Stimulated activated CD4-positive, alpha-beta T cell treated with anti-CD3 and anti-CD28 coated beads, TNF-alpha, amount 100 ng/mL, for 4 hours (primary cell): ENCODE data around the gene SCFD2.
"Not testable (repeated sequence)": the region's sequence is repeated elsewhere in the genome, so short reads cannot be mapped to it uniquely, and the experiment has no call there.

Source experiments
- DNase-seq, 3 experiments: peaks; one replicate each; pipeline ENCODE4 v3.0.0-alpha.2; 2020; ENCODE audit warnings: low read depth in 3 of 3

Gene SCFD2

GRCh38 chr4:53238352-53238751 is 127.5 kb downstream of the SCFD2 start:
- DNase-seq: not testable (repeated sequence)

- not testable (repeated sequence) for DNase-seq
These were observed 128.1 kb downstream of the SCFD2 start for GRCh38 chr4:53237811-53238210.

GRCh38 chr4:53236624-53237023 is 129.2 kb downstream of the SCFD2 start:
- DNase-seq: not testable (repeated sequence)

DNA sequence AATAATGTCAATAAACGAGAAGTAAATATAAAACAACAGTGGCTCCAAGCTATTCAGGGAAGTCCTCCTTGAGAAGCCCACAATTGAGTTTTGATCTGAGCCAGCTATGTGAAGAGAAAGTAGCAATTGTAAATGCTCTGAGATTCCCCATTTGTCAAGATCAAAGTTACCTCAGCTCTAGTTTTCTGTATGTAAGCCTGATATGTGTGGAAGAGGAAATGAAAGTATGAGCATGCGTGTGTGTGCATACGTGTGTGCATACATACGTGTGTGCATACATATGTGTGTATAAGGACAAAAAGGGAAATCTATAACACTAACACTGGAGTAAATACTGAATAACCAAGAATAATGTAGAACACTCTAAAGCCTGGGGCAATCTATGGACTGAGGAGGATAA is 130.3 kb downstream of the SCFD2 start:
- no peak for DNase-seq

GRCh38 chr4:53234669-53235068 is 131.2 kb downstream of the SCFD2 start:
- DNase-seq: no peak

GRCh38 chr4:53234111-53234510 is 131.8 kb downstream of the SCFD2 start:
- no peak for DNase-seq

GRCh38 chr4:53233114-53233795 is 132.6 kb downstream of the SCFD2 start:
- no peak for DNase-seq

DNA sequence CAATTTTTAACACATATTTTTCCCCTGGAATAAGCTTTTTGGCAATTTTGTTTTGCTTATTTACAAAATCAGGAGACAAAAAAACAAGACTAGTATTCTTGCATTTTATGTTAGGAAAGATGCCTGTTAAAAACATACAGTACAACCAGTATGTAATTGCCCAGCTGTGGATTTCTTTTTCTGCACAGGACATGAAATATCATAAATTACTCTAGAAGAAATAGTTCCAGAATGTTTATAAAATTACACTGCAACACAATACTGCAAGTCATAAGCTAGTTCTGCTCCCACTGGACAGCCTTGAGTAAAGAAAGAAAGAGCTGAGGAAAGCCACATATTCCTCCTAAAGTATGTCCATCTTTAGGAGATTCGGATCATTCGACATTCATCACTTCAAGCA is 133.5 kb downstream of the SCFD2 start:
- DNase-seq: no peak

DNA sequence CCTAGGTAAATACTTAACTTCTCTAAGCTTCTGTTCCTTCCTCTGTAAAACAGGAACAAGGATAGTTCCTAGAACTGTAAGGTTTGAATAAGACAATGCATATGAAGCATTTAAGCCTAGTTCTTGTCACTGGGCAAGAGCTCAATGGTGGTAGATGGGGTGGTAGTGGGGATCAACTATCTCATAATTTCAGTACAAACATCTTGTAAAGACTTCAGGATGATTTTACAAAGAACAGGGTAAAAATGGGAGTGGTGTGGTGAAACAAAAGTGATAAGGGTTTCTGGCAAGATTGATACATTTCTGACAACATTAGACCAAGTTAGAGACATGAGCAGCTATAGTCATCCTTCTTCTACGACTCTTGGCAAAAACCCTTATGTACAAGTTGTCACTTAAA is 137.8 kb downstream of the SCFD2 start:
- no peak for DNase-seq

GRCh38 chr4:53227451-53227850 is 138.4 kb downstream of the SCFD2 start:
- no peak for DNase-seq

DNA sequence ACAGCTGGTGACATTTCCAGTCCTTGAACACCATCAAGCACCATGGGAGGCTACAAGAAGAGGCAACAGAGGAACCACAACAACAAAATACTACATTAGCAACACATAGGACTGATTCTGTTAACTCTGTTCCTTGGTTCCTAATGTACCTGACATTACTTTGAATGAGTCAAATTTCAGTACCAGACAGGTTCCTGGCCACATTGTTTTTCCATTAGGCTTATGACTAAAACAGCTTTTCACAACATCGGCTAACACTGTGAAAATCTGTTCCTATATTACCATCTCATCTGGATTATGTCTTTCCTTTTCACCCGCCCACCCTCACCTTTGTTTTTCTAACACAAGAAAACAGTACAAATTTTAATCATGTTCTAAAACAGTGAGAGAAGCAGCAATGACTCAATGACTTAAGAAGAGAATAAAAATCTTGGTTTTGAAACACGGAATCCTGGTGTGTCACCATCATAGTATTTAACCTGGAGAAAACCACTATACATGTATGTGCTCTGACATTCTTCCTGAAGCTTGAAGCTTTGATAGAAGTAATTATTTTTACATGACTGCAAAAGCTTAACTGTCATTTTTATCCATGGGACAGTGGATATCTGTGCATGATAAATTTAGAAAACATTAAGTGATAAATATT is 143.9 kb downstream of the SCFD2 start:
- DNase-seq: no peak

DNA sequence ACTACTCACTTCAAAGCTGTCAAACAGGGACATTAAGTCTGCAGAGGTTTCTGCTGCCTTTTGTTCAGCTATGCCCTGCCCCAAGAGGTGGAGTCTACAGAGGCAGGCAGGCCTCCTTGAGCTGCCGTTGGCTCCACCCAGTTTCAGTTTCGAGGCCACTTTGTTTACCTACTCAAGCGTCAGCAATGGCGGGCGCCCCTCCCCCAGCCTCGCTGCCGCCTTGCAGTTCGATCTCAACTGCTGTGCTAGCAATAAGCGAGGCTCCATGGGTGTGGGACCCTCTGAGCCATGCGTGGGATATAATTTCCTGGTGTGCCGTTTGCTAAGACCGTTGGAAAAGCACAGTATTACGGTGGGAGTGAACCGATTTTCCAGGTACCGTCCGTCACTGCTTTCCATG is 146.7 kb downstream of the SCFD2 start:
- not testable (repeated sequence) for DNase-seq

DNA sequence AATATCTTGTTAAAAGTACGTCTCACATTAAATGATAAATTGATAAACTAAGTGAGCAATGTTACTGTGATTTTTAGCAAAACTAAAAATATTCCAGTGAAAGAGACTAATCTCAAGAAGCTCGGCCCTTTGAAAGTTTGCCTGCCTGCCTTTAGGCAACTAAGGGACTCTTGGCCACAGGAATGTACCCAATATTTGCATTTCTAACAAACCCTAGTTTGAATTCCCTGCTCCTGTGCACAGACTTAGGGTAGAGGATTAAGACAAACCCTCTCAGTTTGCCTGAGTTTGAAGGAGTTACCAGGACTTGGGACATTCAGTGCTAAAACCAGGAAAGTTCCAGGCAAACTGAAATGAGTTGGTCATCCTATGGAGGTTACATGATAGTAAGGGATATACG is 157.1 kb downstream of the SCFD2 start:
- no peak for DNase-seq

DNA sequence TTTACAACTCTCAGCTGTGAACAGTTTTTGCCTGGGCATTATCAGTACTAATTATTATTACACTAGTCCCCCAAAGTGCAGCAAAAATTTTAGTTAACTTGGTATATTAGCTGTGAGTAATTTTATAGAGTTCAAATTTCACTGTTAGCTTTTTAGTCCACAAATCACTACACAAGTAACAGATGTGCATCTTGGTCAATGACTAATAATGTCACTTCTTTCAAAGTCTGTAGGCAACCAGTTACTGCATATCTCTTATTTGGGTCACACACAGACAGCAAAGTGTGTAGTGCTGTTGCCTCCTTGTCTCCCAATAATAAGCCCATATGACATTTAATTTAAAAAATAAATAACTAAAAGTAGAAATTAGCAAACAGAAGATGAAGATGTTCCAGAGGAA is 159.9 kb downstream of the SCFD2 start:
- DNase-seq: no peak

DNA sequence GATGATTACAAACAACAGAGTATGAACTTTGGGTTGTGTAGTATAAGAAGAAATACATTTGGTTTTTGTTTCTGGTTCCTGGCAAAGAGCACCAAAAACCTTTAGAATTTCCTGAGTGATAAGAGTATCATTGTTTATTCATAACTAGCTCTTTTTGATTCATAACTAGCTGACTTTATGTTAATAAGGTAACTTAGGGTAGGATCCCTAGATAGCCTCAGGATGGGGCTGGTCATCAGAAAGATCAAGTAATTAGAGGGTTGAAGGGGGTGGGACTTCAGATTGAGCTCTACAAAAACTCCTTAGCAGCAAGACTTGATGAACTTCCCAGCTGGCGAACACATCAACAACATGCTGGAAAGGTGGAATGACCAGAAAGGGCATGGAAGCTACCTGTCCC is 166.5 kb downstream of the SCFD2 start:
- no peak for DNase-seq

- DNase-seq: no peak
These were observed 168.1 kb downstream of the SCFD2 start for GRCh38 chr4:53197772-53198142.

DNA sequence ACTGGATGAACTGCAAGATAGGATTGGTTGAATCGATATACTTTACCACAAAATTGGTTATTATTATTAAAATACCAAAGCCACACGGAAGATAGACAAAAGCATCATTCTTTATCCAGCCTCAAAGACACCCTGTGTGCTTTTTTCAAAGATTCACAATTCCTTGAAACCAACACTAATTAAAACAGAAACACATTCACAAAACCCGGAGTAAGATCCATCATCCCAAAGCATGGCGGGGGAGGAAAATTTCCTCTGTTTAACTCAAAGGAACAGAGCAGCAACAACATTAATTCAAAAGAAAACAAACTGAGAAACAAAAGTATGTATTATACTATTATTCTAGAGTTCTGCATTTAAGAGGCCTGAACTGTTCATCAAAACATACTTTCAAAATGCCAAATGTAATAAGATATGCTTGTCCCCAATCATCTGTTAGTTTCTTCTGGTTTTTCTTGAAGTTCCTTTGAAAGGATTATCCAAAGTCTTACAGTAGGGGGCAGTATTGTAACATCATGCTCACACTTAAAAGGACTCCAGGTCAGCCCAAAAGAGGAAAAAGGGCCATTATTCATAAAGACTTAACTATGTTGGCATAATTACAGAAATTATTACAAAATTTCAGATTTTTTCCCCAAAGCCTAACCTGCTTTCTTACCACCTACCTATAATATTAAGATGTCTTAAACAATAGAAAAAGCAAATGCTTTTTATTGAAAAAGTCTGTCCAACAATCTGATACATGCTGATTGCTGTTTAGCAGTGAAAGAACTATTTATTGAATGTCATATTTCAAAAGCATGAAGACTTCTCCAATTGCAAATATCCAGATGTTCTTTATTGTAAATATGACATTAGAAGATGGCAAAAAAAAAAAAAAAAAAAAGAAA is 168.7 kb downstream of the SCFD2 start:
- DNase-seq: no peak

DNA sequence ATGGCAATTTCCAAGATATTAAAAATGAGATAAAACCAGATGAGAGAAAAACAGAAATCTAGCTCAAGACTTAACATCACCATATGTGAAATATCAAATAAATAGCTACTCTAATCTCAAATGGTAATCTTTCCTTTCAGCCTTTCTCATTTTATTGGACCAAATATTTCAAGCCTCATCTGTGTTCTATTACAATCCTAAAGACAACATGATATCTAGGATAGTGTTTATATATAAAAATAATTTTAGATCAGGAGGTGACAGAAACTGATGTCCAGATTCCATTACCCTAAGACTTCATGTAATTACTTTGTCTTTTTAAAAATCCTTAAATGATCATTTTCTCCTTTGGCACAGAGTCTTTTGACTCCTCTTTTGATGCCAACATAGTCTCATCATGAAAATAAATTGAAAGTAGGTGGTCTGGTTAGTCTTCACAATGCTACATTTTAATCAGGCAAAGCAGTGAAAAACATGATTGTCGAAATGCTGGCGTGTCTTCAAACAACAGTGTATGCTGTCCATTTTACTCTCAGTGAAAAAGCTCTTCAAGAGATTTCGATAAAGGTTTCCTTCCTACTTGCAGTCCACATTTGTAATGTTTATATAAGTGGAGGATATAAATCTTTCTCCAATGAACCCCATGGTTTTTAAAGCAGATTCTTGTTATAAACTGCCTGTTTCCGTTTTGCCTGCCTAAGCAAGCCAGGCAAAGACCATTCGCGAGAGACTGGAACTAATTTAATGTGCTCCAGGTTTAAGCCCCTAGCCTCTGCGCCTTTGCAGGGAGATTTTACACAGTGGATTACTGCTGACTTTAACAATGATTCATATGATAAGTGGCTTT is 169.8 kb downstream of the SCFD2 start:
- DNase-seq: no peak

GRCh38 chr4:53194727-53195126 is 171.1 kb downstream of the SCFD2 start:
- no peak for DNase-seq

DNA sequence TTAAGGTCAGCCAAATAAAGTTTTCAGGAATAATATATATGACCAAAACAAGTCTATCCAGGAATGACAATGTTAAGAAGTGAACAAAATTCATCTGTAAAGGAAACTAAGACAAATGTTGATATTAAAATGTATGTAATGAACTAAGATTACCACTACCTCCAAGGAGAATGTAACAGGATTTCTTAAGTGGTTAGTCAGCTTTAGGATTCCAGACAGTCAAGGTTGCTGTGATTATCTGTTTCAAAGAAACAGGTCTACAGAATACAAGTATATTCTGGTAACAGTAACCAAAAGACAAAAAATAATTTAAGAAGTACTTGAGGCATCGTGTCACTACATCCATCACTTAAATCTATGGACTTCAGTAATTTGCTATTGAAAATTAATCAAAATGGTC is 172.8 kb downstream of the SCFD2 start:
- DNase-seq: no peak

DNA sequence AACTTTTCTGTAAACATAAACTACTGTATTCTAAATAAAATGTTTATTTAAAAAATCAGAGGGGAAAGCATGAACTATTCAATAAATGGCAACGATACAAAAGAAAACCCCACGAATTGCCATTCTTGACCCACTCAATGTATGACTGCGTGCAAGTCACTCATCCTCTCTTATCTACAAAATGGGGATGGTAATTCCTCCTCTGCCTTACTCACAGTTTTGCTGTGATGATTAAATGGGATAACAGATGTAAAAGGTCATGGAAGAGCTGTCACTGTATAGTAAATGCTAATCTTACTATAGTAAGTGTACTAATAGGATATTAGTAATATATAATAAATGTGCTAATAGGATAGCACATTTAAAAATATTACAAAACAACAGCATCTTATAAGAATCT is 173.4 kb downstream of the SCFD2 start:
- no peak for DNase-seq

- no peak for DNase-seq
These were observed 173.9 kb downstream of the SCFD2 start for GRCh38 chr4:53191997-53192396.
